Esophagus squamous epithelium (tissue), 4 donors: ENCODE measurements around the gene CCM2.

ENCODE experiments used
- CTCF ChIP-seq, 6 experiments: fragments of 450-650 bp in 4 of 6; fragments of 200-600 bp in 2 of 6; sonication (generic) in 2 of 6; IDR thresholded peaks; one replicate each; pipeline ENCODE4 v1.5.1; 2016 to 2019; ENCODE audit warnings: antibody characterized with exemption in 6 of 6, mild to moderate bottlenecking in 4 of 6, moderate library complexity in 4 of 6
- POLR2A ChIP-seq, 4 donors: fragments of 450-650 bp; IDR thresholded peaks; one replicate each; pipeline ENCODE4 v1.6.1; 2017; ENCODE audit warnings: antibody characterized with exemption in 4 of 4, mild to moderate bottlenecking in 4 of 4, moderate library complexity in 3 of 4

- TF ChIP-seq POLR2A (IDR thresholded peaks at IDR 0.05) (no peak), CTCF (IDR thresholded peaks at IDR 0.05) (no peak)
Measured at GRCh38 chr7:45117582-45117981, 117.6 kb downstream of the CCM2 start.
